Left ventricle myocardium inferior (tissue), 1 donor: ENCODE measurements around the gene DOK1. TPM values are rescaled to one million over a fixed set of nuclear protein-coding genes. Genes with fewer than 3 reads are reported as not detected.

Source experiments
- DNase-seq: peaks from one replicate; pipeline ENCODE4 v3.0.0-alpha.2; 2020
- H3K27ac ChIP-seq: fragments of 200-600 bp; replicated peaks from 2 replicates; pipeline ENCODE4 v1.8.0; 2021
- H3K27me3 ChIP-seq: fragments of 200-600 bp; 2 replicates; pipeline ENCODE4 v1.8.0; 2021; ENCODE audit warnings: low read depth
- H3K36me3 ChIP-seq: fragments of 200-600 bp; 2 replicates; pipeline ENCODE4 v1.8.0; 2021
- H3K4me1 ChIP-seq: fragments of 200-600 bp; 2 replicates; pipeline ENCODE4 v1.8.0; 2021
- H3K4me3 ChIP-seq: fragments of 200-600 bp; 2 replicates; pipeline ENCODE4 v1.8.0; 2021; ENCODE audit warnings: mild to moderate bottlenecking, moderate library complexity
- H3K9me3 ChIP-seq: fragments of 200-600 bp; replicated peaks from 2 replicates; pipeline ENCODE4 v1.8.0; 2021
- CTCF ChIP-seq: fragments of 200-600 bp; IDR thresholded peaks from 2 replicates; pipeline ENCODE4 v1.8.0; 2021; ENCODE audit warnings: antibody characterized with exemption, mild to moderate bottlenecking, borderline replicate concordance
- intact Hi-C: fragments of 100-400 bp; cut with micrococcal nuclease; formaldehyde crosslinking; loops from one replicate; pipeline ENCODE4 v1.11.0; 2022
- total RNA-seq: library from RNA; stranded (reverse); fragmentation: NEBNext Ultra II Directional; extraction: Animal tissue kit (Norgen Biotek cat#: 25700); gene quantifications from one replicate; pipeline ENCODE4 v1.2.1, GENCODE V29; 2021
- donor health status: DM: no; HTN: yes; CAD: no; lungs with severe emphysema.

DOK1 gene
- total RNA-seq, 1 donor from 2014 or later = 4.1 TPM

GRCh38 chr2:74528600-74529356 lies 25.7 kb upstream of the DOK1 start:
- Histone ChIP-seq H3K4me3 (peak overlapping the region; percentile 97), H3K9me3 (no peaks in the 10 kb centered on the region), H3K27ac (peak overlapping the region; percentile 93), H3K27me3 (no peaks in the 10 kb centered on the region), H3K36me3 (peaks cover 57% of the 10 kb centered on the region), H3K4me1 (peaks cover 49% of the 10 kb centered on the region)
- TF ChIP-seq CTCF = no peak
- no peak for DNase-seq
- intact Hi-C loops = no loop called here

- Histone ChIP-seq H3K27me3 (no peaks in the 10 kb centered on the region), H3K4me3 (peak within 1 kb of the TSS; percentile 97), H3K27ac (peak within 1 kb of the TSS; percentile 93), H3K9me3 (no peaks in the 10 kb centered on the region), H3K4me1 (peaks cover 49% of the 10 kb centered on the region), H3K36me3 (peaks cover 62% of the 10 kb centered on the region)
- intact Hi-C loops = no loop called here
- TF ChIP-seq CTCF = no peak
- peak; percentile 98 for DNase-seq
Observed at GRCh38 chr2:74529357-74530238, 24.9 kb upstream of the DOK1 start, which contains the start of the genes AUP1 and HTRA2. Gene AUP1 (minus strand): TSS chr2:74529706. CDS start chr2:74529629, 77 bp downstream. Gene HTRA2 (plus strand): TSS chr2:74529933. CDS start chr2:74530007, 74 bp downstream.

GRCh38 chr2:74530239-74531187 lies 24.0 kb upstream of the DOK1 start:
- Histone ChIP-seq H3K4me1 (peaks cover 49% of the 10 kb centered on the region), H3K27ac (peak overlapping the region; percentile 93), H3K36me3 (peaks cover 61% of the 10 kb centered on the region), H3K9me3 (no peaks in the 10 kb centered on the region), H3K27me3 (no peaks in the 10 kb centered on the region), H3K4me3 (peak overlapping the region; percentile 97)
- TF ChIP-seq CTCF = no peak
- DNase-seq = no peak
- intact Hi-C loops = no loop called here

GRCh38 chr2:74531666-74532065 lies 22.9 kb upstream of the DOK1 start:
- Histone ChIP-seq H3K27me3 (no peaks in the 10 kb centered on the region), H3K4me1 (peaks cover 49% of the 10 kb centered on the region), H3K27ac (peak overlapping the region; percentile 93), H3K36me3 (peaks cover 50% of the 10 kb centered on the region), H3K9me3 (no peaks in the 10 kb centered on the region), H3K4me3 (peak overlapping the region; percentile 97)
- no peak for DNase-seq
- no peak for TF ChIP-seq CTCF
- intact Hi-C loops = no loop called here

GRCh38 chr2:74532222-74532621 lies 22.3 kb upstream of the DOK1 start:
- Histone ChIP-seq H3K27ac (no peak overlapping the region), H3K4me1 (peaks cover 49% of the 10 kb centered on the region), H3K9me3 (no peaks in the 10 kb centered on the region), H3K4me3 (no peak overlapping the region), H3K36me3 (peaks cover 44% of the 10 kb centered on the region), H3K27me3 (no peaks in the 10 kb centered on the region)
- DNase-seq = no peak
- peak; percentile 30 for TF ChIP-seq CTCF
- intact Hi-C loops = no loop called here
